TTC549 (cell line): ENCODE data around the gene SRGAP1.
"Not testable (repeated sequence)": the region's sequence is repeated elsewhere in the genome, so short reads cannot be mapped to it uniquely, and the experiment has no call there.

Source experiments
- FAIRE-seq: peaks from 2 replicates; lab custom pipeline; 2012; peaks lifted over from hg19 to GRCh38; lab: Jason Lieb, UNC

SRGAP1 gene

DNA sequence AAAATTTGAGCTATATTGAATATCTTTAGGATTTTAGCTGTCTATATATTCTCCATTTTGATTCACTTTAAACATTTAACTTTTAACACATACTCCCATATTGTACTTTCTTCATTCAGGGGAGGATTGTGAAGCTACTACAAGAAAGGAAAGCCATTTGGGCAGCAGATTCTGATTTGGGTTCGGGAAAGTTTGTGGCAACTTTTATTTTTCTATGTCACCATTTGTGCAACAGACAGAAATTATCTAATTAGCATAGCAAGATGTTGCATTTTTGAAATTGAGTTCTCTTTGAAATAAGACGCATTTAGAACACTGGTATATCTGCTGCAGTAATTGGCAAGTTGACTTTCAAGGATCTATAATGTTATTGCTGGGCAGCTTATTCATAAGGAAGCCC is 243.3 kb downstream of the SRGAP1 start:
- no peak for FAIRE-seq

DNA sequence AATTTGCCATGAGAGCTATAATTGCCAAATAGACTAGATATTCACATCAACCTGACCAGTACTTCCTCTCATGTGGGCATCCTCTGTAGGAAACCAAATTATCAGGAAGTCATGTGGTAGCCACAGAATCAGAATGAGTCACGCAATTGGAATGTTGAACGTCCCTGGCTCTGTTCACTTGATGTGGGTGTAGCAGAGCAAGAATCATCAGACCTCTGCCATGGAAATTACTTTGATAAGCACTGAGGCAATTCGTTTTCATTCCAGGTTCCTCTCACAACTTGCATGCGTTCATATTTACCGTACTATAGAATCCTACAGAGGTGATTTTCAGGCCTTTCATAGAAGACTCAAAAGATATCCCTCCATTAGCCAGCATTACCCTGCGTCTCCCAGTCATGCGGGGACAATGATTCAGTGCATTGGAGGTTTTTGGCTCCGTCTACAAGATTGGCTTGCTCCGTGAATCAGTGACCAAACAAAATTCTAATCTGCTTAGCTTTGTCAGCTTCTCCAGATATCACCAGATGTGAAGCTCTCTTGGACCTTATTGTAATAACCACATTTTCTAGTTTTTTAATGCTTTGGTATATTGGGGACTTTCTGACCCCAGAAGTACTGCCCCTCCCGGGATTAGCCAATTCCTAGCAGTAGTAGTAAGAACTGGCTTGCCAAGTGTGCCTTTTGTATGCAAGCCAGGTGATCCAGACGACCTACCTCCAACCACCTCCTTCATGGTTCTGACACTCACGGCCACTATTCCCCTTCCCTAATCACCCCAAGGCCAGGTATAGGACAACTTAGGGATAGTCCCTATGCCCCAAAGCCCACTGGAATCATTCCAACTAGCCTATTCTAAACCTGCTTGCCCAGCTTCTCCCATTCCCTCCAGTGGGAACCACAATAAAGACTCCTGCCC is 244.2 kb downstream of the SRGAP1 start:
- FAIRE-seq, result no peak

DNA sequence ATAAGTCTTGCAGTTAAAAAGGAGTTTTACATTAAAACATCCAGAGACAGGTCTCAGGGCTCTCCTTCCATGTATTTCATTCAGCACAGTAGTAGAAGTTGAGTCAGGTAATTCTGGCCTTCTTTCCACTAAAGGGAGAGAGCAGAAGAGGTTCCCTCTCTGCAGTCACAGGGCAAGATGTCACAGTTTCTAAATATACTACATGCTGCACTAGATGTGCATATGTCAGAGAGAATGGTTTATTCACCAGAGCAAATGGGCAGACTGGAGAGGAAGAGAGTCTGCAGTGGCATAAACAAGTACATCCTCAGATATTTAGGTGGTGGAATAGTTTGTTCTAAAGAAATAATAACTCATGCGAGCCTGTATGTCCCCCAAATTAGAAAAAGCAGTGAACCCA is 245.5 kb downstream of the SRGAP1 start:
- FAIRE-seq, result no peak

DNA sequence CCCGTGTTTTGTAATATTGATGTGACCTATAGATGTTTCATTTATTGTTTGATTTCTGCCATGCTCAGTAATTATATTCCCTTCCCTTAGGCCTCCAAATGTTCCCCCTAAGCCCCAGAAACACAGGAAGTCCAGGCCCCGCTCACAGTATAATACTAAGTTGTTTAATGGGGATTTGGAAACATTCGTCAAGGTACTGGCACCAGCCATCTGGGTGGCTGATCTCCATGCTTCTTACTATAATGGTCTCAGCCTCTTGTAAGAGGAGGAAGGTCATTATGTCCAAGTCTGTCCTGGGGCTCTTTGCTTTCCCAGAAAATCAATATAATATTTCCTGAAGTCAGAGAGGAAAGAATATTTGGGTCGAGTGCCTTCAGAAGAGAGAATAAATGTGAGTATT is 246.7 kb downstream of the SRGAP1 start:
- no peak for FAIRE-seq

DNA sequence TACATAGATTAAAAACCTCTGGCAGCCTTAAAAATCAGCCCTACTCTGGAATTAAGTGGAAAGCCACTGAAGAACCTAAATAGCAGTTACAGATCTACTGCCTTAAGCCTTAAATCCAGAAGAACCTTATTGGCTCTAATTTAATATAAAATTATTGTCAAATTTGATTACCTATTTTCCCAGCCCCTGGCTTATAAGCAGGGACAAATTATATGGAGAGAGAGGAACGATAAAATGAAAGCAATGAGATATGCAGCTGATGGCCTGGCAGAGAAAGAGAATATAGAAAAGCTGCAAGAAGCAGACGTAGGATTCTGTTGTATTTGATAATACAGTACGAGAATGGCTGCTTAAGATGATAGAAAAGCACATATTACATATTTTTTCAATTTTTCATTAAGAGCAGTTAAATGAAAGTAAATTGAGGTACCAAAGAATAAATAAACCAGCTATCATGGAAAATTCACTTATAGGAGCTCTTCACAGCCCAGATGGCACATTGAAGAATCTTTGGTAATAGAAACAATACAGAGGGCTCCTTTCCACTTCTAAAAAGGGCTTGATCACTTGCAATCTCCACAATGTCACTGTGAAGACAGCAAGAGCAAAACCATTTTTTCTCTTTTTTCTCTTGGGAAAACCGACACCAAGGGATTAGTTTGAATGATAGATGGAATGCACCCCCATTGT is 248.2 kb downstream of the SRGAP1 start:
- FAIRE-seq, result no peak

DNA sequence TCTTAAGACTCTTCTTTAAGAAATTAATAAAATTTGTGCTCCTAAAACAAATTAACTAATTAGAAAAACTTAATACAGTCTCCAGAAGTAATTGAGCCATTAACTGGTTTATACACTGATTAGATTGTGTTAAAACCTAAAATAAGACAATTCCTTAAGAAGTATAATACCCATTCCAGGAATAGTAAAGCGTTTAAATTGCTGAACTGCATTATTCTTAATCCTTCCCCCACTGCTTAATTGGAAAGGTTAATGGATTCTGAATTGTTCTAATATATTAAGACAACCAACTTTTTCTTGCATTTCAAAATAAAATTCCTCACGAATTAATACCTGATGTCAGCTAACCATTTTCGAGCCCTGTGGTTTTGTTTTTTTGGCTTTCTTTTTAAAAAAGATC is 249.2 kb downstream of the SRGAP1 start:
- FAIRE-seq, result no peak

DNA sequence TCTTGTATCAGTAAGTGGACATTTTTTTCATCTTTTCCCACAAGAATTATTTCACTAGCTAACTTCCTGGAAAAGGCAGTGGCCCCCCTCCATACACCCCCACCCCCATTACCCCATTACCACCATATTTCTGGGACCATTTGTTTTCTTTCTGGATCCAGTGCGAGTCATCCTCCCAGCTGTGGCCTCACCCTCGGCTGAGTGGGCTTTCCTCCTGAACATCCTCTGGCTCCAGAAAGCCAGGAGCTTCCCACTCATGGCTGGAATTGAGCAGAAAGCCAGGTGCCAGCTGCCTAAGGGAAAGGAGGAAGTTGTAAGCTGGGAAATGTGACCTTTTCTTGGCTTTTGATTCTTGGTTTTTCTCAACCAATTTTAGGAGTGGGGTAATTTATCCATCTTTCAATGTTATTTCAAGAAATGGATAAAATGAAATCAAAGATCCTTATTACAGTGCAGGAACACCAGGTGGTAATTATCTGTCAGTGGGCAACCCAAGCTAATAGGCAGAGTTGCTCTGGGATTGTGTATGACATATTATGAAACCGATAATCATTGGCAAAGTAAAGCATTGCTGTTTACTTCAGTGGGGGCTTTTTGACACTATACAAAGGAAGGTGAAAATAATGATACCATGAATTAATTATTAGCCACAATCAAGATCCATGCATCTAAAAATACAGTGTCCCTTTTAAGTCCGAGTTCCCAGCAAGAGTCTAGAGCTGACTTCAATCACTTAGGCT is 253.0 kb downstream of the SRGAP1 start:
- FAIRE-seq, result no peak

DNA sequence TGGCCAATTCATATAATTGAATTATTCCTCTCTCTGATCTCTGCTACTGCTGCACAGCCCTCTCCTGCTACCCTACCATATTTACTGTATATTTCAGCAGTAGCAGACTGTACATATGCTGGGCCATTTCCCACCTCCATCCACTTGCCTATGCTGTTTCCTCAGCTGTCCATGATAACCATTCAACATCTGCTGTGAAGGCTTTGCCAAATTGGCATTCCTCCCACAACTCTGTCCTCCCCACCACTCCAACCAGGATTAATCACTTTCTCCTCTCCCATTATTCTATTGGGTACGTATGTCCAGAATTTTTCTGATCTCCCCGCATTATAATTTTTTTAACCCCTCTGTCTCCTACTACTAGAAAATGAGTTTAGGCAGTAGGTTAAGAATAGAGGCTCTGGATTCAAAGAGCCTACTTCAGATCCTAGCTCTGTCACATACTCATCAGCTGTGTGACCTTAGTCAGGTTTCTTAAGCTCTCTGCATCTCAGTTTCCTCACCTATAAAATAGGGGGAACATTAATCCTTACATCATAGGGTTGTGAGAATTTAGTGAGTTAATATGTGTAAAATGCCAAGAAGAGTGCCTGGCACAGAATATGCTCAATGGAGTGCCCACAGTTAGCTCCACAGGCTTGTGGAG is 254.3 kb downstream of the SRGAP1 start:
- no peak for FAIRE-seq

DNA sequence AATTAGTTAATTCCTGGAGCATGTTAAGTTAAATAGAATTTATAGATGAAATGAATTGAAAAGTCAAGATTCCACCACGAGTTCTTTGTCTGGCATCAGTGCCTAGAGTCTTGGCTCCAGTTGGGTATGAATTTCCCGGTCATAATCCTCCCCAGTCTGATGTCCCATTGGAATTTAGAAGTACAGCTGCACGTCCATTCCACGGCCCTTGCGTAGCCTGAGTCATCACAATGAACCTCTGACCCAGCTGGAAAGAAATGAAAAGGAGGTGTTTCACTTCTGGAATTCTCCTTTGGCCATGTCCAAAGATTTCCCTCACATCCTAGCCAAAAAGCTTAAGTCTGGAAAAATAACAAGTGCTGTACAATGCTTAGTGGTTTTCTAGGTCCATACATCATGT is 254.9 kb downstream of the SRGAP1 start:
- FAIRE-seq, result no peak

DNA sequence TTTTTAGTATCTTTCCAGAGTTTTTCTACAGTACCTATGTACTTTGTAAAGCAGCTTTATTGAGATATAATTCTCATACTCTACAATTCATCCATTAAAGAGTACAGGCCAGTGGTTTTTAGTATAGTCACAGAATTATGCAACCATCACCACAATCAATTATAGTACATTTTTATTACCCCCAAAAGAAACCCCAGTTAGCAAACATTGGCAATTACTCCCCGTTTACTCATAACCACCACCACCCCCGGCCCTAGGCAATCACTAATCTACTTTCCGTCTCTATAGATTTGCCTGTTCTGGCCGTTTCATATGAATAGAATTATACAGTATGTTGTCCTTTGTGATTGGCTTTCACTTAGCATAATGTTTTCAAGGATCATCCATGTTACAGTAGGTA is 257.8 kb downstream of the SRGAP1 start:
- no peak for FAIRE-seq

DNA sequence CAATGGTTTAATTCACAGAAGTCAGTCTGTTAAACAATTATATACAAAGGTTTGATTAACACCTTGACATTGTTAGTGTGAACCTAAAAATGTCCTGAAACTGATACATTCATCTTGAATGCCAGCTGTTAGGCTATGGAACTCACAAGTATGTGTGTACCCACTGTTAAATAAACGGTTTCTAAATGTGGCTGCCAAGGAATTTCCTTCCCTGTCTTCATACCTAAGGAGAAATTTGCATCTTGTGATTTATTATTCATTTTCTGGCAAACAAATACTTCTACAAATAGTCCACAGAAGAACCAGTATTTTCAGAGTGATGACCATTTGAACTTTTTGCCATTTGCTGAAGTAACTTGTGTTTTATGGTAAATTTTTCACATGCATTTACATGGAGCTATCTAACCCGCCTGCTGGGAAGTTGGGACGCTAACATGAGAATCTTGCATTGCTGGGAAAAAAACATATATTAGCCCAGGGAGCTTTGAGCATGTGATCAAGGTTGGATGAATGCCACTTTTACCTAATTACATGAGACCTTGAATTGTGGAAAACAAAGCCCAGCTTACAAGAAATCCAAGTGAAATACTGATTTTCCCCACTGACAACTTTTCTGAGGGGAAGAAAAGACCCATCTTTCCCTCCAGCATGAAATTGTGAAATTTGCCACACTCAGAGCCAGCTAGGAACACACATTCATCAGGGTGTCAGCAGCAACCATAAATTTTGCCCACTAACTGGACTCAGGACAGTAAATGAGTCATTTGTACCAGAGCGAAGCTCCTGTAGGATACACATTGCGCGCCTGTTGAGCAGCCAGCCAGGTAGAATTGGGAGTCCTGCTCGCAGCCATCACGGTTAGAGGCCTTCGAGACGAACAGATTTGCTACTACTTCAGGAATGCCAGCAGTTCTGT is 259.6 kb downstream of the SRGAP1 start:
- no peak for FAIRE-seq

DNA sequence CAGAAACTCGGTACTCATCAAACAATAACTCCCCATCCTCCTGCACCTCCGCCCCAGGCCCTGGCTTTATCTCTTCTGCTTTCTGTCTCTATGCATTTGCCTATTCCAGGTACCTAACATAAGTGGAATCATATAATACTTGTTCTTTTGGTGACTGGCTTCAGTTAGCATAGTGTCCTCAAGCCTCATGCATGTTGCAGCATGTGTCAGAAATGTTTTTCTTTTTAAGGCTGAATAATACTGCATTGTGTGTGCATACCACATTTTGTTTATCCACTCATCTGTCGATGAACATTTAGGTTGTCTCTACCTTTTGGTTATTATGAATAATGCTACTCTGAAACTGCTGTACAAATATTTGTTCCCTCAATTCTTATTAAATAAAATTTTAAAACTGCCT is 260.5 kb downstream of the SRGAP1 start:
- FAIRE-seq, result no peak

DNA sequence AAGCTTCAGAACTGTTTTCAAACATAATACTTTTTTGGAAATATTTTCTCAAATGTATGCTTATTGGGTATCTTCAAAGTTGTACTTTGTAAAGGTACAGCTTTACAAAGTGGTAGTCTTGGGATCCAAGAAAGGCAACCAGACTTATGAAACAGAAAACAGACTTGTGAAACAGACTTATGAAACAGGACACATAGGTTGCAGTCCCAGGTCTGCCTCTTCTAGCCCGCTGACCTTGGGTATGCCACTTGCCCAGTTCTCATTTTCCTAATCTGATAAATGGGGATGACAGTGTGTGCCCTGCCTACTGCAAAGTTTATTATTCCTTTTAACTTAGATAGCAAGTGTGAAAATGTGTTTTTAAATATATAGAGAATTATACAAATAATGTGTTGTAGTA is 263.3 kb downstream of the SRGAP1 start:
- no peak for FAIRE-seq

DNA sequence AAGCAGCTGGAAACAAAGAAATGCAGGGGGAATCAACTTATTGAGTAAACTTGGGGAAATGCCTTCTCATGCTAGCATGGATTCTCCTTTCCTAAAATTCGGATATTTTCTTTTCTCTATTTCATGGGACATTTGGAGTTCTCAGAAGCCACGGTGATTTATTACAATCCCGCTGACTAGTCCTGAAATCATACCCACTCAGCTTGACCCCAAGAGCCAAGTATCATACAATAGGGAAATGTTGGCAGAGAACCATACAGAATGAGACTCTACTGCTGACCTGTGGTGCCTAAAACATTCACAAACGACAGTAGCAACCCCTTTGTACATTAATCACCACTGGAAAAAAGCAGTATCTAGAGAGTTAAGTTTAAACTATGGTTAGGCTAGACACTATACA is 265.2 kb downstream of the SRGAP1 start:
- no peak for FAIRE-seq

DNA sequence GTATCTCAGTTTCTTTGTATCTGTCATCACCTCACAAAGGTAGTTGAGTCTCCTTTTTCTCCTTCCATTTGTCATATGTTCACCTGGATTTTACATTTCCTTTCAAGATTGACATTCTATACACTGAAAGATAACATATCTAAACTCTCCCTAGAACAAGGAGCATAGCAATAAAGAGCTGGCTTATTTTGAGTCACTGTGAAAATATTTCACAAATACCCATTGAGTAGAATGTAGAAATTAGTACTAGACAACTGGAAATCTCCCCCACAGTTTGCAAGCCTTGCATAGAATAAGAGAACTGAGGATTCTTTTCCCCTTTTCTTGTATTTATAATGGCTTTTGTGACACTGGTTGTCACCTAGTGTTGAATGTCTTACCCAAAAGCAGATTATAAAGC is 266.4 kb downstream of the SRGAP1 start:
- FAIRE-seq, result no peak

DNA sequence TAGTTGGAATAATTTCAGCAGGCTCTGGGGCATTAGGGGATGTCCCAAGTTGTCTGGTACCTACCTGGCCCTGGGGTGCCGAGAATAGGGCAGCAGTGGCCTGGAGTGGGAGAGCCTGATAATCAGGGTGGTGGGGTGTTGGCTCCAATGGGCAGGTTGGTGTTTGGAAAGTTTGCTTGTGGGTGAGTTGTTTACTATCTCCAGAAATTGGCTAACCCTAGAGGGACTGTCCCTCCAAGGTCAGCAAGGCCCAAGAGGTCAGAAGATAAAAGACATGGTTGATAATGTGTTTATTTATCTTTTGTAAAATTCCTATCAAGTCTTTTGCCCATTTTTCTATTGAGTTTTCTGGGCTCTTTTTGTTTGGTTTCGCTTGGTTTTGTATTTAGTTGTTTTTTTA is 272.5 kb downstream of the SRGAP1 start:
- FAIRE-seq, result no peak

DNA sequence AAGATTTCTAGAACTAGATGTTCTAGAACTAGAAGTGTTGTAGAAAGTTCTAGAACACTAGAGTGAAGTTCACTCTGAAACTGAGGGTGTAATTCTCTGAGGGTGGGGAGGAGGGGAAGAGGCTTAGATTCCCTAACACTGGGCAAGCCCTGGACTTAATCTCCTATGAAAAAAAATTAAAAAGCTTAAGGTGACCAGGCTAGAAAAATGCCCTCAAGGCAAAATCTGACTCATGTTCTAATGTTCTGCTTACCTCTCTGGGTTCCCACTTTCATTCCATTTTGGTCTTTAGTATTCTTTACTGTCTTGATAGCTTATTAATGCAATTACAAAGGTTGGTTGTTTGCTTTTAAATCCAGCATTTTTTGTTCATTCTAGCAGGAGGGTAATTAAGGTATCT is 276.1 kb downstream of the SRGAP1 start:
- no peak for FAIRE-seq

DNA sequence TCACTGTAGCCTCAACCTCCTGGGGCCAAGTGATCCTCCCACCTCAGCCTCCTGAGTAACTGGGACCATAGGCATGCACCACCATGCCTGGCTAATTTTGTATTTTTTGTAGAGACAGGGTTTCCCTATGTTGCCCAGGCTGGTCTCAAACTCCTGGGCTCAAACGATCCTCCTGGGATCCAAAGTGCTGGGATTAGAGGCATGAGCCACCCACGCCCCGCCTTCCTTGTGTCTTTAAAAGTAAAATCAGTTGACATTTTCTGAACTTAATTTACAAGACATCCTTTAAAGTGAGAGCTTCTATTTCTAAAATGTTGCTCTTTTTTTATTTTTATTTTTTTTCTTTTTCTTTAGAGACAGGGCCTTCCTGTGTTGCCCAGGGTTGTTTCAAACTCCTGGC is 276.6 kb downstream of the SRGAP1 start:
- FAIRE-seq, result not testable (repeated sequence)

DNA sequence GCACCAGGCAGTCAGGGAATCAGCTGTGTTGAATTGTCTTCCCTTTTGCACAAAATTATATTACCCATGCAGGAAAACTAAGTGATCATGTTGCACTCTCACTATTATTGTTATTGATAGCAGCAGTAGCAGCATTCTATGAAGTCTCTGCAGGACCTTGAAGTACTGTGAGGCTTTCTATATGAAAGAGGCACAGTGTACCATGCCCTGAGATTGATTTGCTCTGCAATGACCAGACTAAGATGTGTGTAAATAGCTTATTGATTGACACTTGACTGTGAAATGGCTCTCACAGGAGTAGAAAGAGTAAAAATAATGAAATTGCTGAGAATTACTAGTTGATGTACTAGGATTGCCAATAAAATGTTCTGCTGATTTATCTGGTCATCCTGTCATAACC is 277.7 kb downstream of the SRGAP1 start:
- no peak for FAIRE-seq

DNA sequence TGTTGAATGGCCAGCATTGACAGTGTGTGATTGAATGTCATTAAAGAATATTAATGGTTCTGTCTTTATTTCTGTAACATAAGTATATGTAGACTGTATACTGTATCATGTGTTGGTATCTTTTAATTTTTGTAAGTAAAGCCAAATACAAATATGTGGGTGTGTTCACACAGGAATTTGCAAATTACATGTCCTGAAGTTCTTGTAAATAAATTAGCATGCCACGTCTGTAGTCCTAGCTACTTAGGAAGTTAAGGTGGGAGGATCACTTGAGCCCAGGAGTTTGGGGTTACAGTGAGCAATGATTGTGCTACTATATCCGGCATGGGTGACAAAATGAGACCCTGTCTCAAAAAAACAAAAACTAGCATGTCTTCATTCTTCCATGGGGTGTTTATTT is 278.5 kb downstream of the SRGAP1 start:
- no peak for FAIRE-seq

DNA sequence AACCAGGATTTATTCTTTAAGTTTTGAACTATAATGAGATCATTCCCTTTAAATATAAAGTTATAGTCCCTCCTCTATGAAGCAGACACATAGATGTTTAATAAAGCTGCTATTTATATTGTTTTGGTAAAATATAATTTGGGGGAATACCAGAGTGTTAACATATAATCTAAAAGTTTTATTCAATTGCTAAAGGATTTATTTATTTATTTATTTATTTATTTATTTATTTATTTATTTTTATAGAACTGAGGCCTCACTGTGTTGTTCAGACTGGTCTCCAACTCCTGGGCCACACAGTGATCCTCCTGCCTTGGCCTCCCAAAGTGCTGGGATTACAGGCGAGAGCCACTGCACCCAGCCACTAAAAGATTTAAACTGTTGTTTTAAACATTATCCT is 278.9 kb downstream of the SRGAP1 start:
- no peak for FAIRE-seq
